MG63 (cell line): Measurements from ENCODE around the gene CTSH. TPM values are rescaled to one million over a fixed set of nuclear protein-coding genes. Genes with fewer than 3 reads are reported as not detected.
"Not testable (repeated sequence)": the region's sequence is repeated elsewhere in the genome, so short reads cannot be mapped to it uniquely, and the experiment has no call there.

Experiments
- DNase-seq: peaks from one replicate; pipeline ENCODE4 v3.0.0-alpha.2; 2020
- H3K27me3 ChIP-seq: fragments of 250-450 bp; sonication (Bioruptor Pico); 2 replicates; pipeline ENCODE4 v1.5.1; 2020; ENCODE audit warnings: mild to moderate bottlenecking, moderate library complexity
- H3K36me3 ChIP-seq: fragments of 250-450 bp; sonication (Bioruptor Pico); 2 replicates; pipeline ENCODE4 v1.5.1; 2020; ENCODE audit warnings: mild to moderate bottlenecking, moderate library complexity
- H3K4me3 ChIP-seq: fragments of 250-450 bp; sonication (Bioruptor Pico); 2 replicates; pipeline ENCODE4 v1.5.1; 2020; ENCODE audit warnings: mild to moderate bottlenecking, moderate library complexity
- H3K9me3 ChIP-seq: fragments of 250-450 bp; sonication (Bioruptor Pico); 2 replicates; pipeline ENCODE4 v1.5.1; 2020; ENCODE audit warnings: mild to moderate bottlenecking, moderate library complexity
- total RNA-seq: library from RNA; depleted of rRNA; stranded (reverse); fragments of >200 nt; shearing (Covaris generic); gene quantifications from 2 replicates; pipeline ENCODE4 v1.2.3, GENCODE V29; 2014; ENCODE audit warnings: low replicate concordance

Gene CTSH
- total RNA-seq, 1 experiment from 2014 or later: 19.8 TPM

GRCh38 chr15:78931439-78932257 lies 13.2 kb downstream of the CTSH start:
- H3K9me3 ChIP-seq: no peaks in the 10 kb centered on the region
- no peak for DNase-seq
- H3K4me3 ChIP-seq: no peak overlapping the region
- H3K36me3 ChIP-seq: no peaks in the 10 kb centered on the region; the same call in 1 of the 2 replicates
- H3K27me3 ChIP-seq: no peaks in the 10 kb centered on the region

GRCh38 chr15:78930577-78931388 lies 14.1 kb downstream of the CTSH start:
- peak; percentile 86 for DNase-seq
- Histone ChIP-seq H3K9me3 (no peaks in the 10 kb centered on the region), H3K4me3 (no peak overlapping the region), H3K36me3 (peaks cover 8% of the 10 kb centered on the region; the same call in 1 of the 2 replicates), H3K27me3 (no peaks in the 10 kb centered on the region)

- peaks cover 14% of the 10 kb centered on the region; the same call in 1 of the 2 replicates for H3K36me3 ChIP-seq
- H3K9me3 ChIP-seq: no peaks in the 10 kb centered on the region
- DNase-seq: no peak
- H3K4me3 ChIP-seq: no peak overlapping the region
- H3K27me3 ChIP-seq: no peaks in the 10 kb centered on the region
These were observed 15.1 kb downstream of the CTSH start for GRCh38 chr15:78929536-78930264.

GRCh38 chr15:78928616-78929093 lies 16.2 kb downstream of the CTSH start:
- H3K36me3 ChIP-seq: peaks cover 14% of the 10 kb centered on the region
- H3K4me3 ChIP-seq: no peak overlapping the region
- no peak for DNase-seq
- no peaks in the 10 kb centered on the region for H3K9me3 ChIP-seq
- no peaks in the 10 kb centered on the region for H3K27me3 ChIP-seq

GRCh38 chr15:78928176-78928575 lies 16.7 kb downstream of the CTSH start:
- not testable (repeated sequence) for H3K4me3 ChIP-seq, DNase-seq, H3K9me3 ChIP-seq, H3K27me3 ChIP-seq
- H3K36me3 ChIP-seq: peaks cover 19% of the 10 kb centered on the region

GRCh38 chr15:78927077-78927790 lies 17.6 kb downstream of the CTSH start:
- Histone ChIP-seq H3K36me3 (peaks cover 28% of the 10 kb centered on the region), H3K9me3 (no peaks in the 10 kb centered on the region), H3K27me3 (no peaks in the 10 kb centered on the region), H3K4me3 (no peak overlapping the region)
- no peak for DNase-seq

GRCh38 chr15:78925956-78926743 lies 18.7 kb downstream of the CTSH start:
- no peak for DNase-seq
- no peaks in the 10 kb centered on the region for H3K9me3 ChIP-seq
- H3K27me3 ChIP-seq: no peaks in the 10 kb centered on the region
- peaks cover 39% of the 10 kb centered on the region for H3K36me3 ChIP-seq
- H3K4me3 ChIP-seq: no peak overlapping the region

- no peaks in the 10 kb centered on the region for H3K9me3 ChIP-seq
- DNase-seq: no peak
- H3K4me3 ChIP-seq: no peak overlapping the region
- no peaks in the 10 kb centered on the region for H3K27me3 ChIP-seq
- peaks cover 42% of the 10 kb centered on the region for H3K36me3 ChIP-seq
These were observed 19.7 kb downstream of the CTSH start for GRCh38 chr15:78925076-78925624.

- no peak overlapping the region for H3K4me3 ChIP-seq
- no peak for DNase-seq
- H3K36me3 ChIP-seq: peaks cover 53% of the 10 kb centered on the region
- no peaks in the 10 kb centered on the region for H3K27me3 ChIP-seq
- H3K9me3 ChIP-seq: no peaks in the 10 kb centered on the region
These were observed 21.1 kb downstream of the CTSH start for GRCh38 chr15:78923480-78924360.

- Histone ChIP-seq H3K36me3 (peaks cover 59% of the 10 kb centered on the region), H3K4me3 (no peak overlapping the region)
These were observed 21.8 kb downstream of the CTSH start for GRCh38 chr15:78923015-78923414.

GRCh38 chr15:78922527-78922926 lies 22.3 kb downstream of the CTSH start:
- Histone ChIP-seq H3K36me3 (peaks cover 63% of the 10 kb centered on the region), H3K27me3 (no peaks in the 10 kb centered on the region), H3K4me3 (no peak overlapping the region), H3K9me3 (no peaks in the 10 kb centered on the region)
- DNase-seq: no peak

More at GRCh38 chr15:78923015-78923414, 21.8 kb downstream of the CTSH start:
- no peaks in the 10 kb centered on the region for H3K27me3 ChIP-seq
- DNase-seq: no peak
- H3K9me3 ChIP-seq: no peaks in the 10 kb centered on the region

GRCh38 chr15:78921940-78922339 lies 22.9 kb downstream of the CTSH start:
- Histone ChIP-seq H3K36me3 (peaks cover 67% of the 10 kb centered on the region), H3K27me3 (no peaks in the 10 kb centered on the region), H3K9me3 (no peaks in the 10 kb centered on the region), H3K4me3 (no peak overlapping the region)
- DNase-seq: no peak

GRCh38 chr15:78921517-78921916 lies 23.3 kb downstream of the CTSH start:
- Histone ChIP-seq H3K4me3 (no peak overlapping the region), H3K27me3 (no peaks in the 10 kb centered on the region), H3K36me3 (peaks cover 69% of the 10 kb centered on the region), H3K9me3 (no peaks in the 10 kb centered on the region)
- no peak for DNase-seq

GRCh38 chr15:78917888-78918287 lies 27.0 kb downstream of the CTSH start:
- DNase-seq: no peak
- H3K27me3 ChIP-seq: no peaks in the 10 kb centered on the region
- H3K9me3 ChIP-seq: no peaks in the 10 kb centered on the region
- peaks cover 71% of the 10 kb centered on the region for H3K36me3 ChIP-seq
- H3K4me3 ChIP-seq: no peak overlapping the region
